Ascending aorta (tissue), 2 donors: Measurements from ENCODE around the gene SEC24B. TPM values are rescaled to one million over a fixed set of nuclear protein-coding genes. Genes with fewer than 3 reads are reported as not detected.

Experiments used
- DNase-seq, 2 donors: peaks; one replicate each; pipeline ENCODE4 v3.0.0-alpha.2; 2019; ENCODE audit warnings: low spot score in 2 of 2
- H3K27ac ChIP-seq, 2 donors: fragments of 200-600 bp; sonication (generic); one replicate each; pipeline ENCODE4 v1.5.1; 2016 to 2017; ENCODE audit warnings: mild to moderate bottlenecking in 1 of 2
- H3K27me3 ChIP-seq: fragments of 200-600 bp; sonication (generic); one replicate; pipeline ENCODE4 v1.5.1; 2017
- H3K36me3 ChIP-seq, 2 donors: fragments of 200-600 bp; sonication (generic); one replicate each; pipeline ENCODE4 v1.5.1; 2016
- H3K4me1 ChIP-seq, 2 donors: fragments of 200-600 bp; sonication (generic); one replicate each; pipeline ENCODE4 v1.5.1; 2016 to 2017; ENCODE audit warnings: mild to moderate bottlenecking in 1 of 2
- H3K4me3 ChIP-seq, 2 donors: fragments of 200-600 bp; sonication (generic); one replicate each; pipeline ENCODE4 v1.5.1; 2016 to 2017; ENCODE audit warnings: mild to moderate bottlenecking in 1 of 2
- H3K9me3 ChIP-seq, 2 donors: fragments of 200-600 bp; sonication (generic); one replicate each; pipeline ENCODE4 v1.5.1; 2016
- intact Hi-C: fragments of 100-400 bp; cut with DNase I; formaldehyde crosslinking; loops from one replicate; pipeline ENCODE4 v1.15.1; 2023
- total RNA-seq: library from RNA; depleted of rRNA; stranded (reverse); fragments of >200 nt; gene quantifications from one replicate; pipeline ENCODE4 v1.1.0, GENCODE V29; 2016
- TF ChIP-seq, protein P1 (sequence below), 3 experiments: fragments of 200-600 bp in 2 of 3; fragments of 450-650 bp in 1 of 3; sonication (generic) in 2 of 3; IDR thresholded peaks; one replicate each; pipeline ENCODE4 v1.5.1; 2016 to 2019; ENCODE audit warnings: antibody characterized with exemption in 3 of 3, mild to moderate bottlenecking in 1 of 3, moderate library complexity in 1 of 3

Gene SEC24B
- total RNA-seq, 1 donor from 2014 or later: 20.1 TPM

GRCh38 chr4:109419679-109420078 lies 13.9 kb upstream of the SEC24B start:
- no peak overlapping the region for H3K4me3 ChIP-seq
- H3K27ac ChIP-seq: no peak overlapping the region
- TF ChIP-seq, protein P1, sequence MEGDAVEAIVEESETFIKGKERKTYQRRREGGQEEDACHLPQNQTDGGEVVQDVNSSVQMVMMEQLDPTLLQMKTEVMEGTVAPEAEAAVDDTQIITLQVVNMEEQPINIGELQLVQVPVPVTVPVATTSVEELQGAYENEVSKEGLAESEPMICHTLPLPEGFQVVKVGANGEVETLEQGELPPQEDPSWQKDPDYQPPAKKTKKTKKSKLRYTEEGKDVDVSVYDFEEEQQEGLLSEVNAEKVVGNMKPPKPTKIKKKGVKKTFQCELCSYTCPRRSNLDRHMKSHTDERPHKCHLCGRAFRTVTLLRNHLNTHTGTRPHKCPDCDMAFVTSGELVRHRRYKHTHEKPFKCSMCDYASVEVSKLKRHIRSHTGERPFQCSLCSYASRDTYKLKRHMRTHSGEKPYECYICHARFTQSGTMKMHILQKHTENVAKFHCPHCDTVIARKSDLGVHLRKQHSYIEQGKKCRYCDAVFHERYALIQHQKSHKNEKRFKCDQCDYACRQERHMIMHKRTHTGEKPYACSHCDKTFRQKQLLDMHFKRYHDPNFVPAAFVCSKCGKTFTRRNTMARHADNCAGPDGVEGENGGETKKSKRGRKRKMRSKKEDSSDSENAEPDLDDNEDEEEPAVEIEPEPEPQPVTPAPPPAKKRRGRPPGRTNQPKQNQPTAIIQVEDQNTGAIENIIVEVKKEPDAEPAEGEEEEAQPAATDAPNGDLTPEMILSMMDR (IDR thresholded peaks at IDR 0.05): no peak
- intact Hi-C loops: loop anchor here (5.0 kb wide), 1 partner anchor 408 kb away; the partner anchor contains the start of gene RRH
- H3K9me3 ChIP-seq: no peaks in the 10 kb centered on the region
- no peaks in the 10 kb centered on the region for H3K27me3 ChIP-seq
- no peaks in the 10 kb centered on the region for H3K4me1 ChIP-seq
- DNase-seq: no peak
- no peaks in the 10 kb centered on the region for H3K36me3 ChIP-seq

DNA sequence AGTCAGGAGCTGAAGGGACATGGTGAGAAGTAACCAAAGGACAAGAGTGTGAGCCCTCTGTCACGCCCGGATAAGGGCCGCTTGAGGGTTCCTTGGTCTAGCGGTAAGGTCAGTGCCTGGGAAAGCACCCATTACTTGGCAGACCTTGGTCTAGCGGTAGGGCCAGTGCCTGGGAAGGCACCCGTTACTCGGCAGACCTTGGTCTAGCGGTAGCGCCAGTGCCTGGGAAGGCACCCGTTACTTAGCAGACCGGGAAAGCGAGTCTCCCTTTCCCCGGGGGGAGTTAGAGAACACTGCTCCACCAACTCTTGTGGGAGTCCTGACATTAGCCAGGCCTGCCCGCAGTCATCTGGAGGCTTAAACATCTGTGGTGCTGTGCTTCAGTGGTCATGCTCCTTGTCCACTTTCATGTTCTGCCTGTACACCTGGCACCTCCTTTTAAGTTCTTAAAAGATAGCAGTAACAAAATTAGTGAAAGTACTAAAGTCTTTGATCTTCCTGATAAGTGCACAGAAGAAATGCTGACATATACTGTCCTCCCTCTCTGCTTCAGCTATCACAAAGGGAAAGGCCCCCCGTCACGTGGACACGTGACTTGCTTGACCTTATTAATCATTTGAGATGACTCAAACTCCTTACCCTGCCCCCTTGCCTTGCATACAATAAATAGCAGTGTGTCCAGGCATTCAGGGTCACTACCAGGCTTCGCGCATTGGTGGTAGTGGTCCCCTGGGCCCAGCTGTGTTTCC lies 9.3 kb upstream of the SEC24B start:
- intact Hi-C loops: loop anchor here (5.0 kb wide), 1 partner anchor 403 kb away; the partner anchor contains the start of gene RRH
- Histone ChIP-seq H3K36me3 (no peaks in the 10 kb centered on the region), H3K27ac (no peak overlapping the region)

GRCh38 chr4:109425405-109425804 lies 8.2 kb upstream of the SEC24B start:
- no peaks in the 10 kb centered on the region for H3K36me3 ChIP-seq
- H3K9me3 ChIP-seq: no peaks in the 10 kb centered on the region
- H3K4me3 ChIP-seq: no peak overlapping the region
- DNase-seq: no peak
- H3K27ac ChIP-seq: no peak overlapping the region
- H3K4me1 ChIP-seq: no peaks in the 10 kb centered on the region
- TF ChIP-seq, protein P1 (IDR thresholded peaks at IDR 0.05): no peak
- intact Hi-C loops: no loop called here
- no peaks in the 10 kb centered on the region for H3K27me3 ChIP-seq

More for the DNA sequence above, 9.3 kb upstream of the SEC24B start:
- Histone ChIP-seq H3K4me3 (no peak overlapping the region), H3K4me1 (no peaks in the 10 kb centered on the region), H3K9me3 (no peaks in the 10 kb centered on the region), H3K27me3 (no peaks in the 10 kb centered on the region)
- TF ChIP-seq, protein P1 (IDR thresholded peaks at IDR 0.05): no peak
- no peak for DNase-seq

DNA sequence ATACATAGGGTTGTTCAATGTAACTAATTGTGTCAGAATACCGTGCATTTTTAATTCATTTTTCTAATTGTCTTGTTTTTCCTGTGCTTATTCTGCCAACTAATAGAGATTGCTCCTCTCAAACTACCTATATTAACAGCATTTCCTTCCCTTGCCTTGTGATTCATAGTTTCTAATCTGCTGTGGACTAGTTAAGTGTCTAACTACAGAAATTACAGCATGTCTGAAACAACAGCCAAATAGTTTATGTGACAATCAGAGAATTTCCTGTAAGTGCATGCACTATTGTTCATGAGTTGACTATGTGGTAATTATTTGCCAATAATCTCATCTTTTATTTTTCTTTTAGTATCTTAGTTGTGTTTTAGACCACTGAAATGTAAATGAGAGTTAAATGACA lies 4.1 kb upstream of the SEC24B start:
- Histone ChIP-seq H3K9me3 (no peaks in the 10 kb centered on the region), H3K27ac (no peak overlapping the region), H3K36me3 (no peaks in the 10 kb centered on the region), H3K4me3 (no peak overlapping the region), H3K27me3 (no peaks in the 10 kb centered on the region), H3K4me1 (peaks cover 0 to 10% of the 10 kb centered on the region in 2 donors)
- TF ChIP-seq, protein P1 (IDR thresholded peaks at IDR 0.05): no peak
- DNase-seq: no peak
- intact Hi-C loops: no loop called here

GRCh38 chr4:109432203-109432602 lies 1.4 kb upstream of the SEC24B start:
- H3K4me3 ChIP-seq: peak overlapping the region in 1 of 2 donors; percentile 95

More at GRCh38 chr4:109432203-109432602, 1.4 kb upstream of the SEC24B start:
- TF ChIP-seq, protein P1 (IDR thresholded peaks at IDR 0.05): no peak
- intact Hi-C loops: loop anchor here (2.0 to 10.0 kb wide), 6 partner anchors 35 to 1427 kb away; partner anchors contain the start of genes CASP6, GAR1, MCUB and RPL34
- Histone ChIP-seq H3K9me3 (no peaks in the 10 kb centered on the region), H3K27ac (peak overlapping the region; percentile 92 to 96), H3K4me1 (peaks cover 3 to 32% of the 10 kb centered on the region in 2 donors), H3K36me3 (no peaks in the 10 kb centered on the region), H3K27me3 (no peaks in the 10 kb centered on the region)
- no peak for DNase-seq
